H1 (cell line): Measurements from ENCODE around the gene ADAM19. TPM values are rescaled to one million over a fixed set of nuclear protein-coding genes. Genes with fewer than 3 reads are reported as not detected.

ENCODE experiments used
- EZH2 ChIP-seq: fragments of 200-600 bp; sonication (generic); IDR thresholded peaks from 2 replicates; pipeline ENCODE4 v1.7.1; 2012; ENCODE audit warnings: low read depth, mild to moderate bottlenecking, moderate library complexity, low read length, inconsistent platforms; ENCODE audit not compliant: severe bottlenecking
- FOSL1 ChIP-seq: IDR thresholded peaks from 2 replicates; pipeline ENCODE4 v1.6.1; 2011; ENCODE audit warnings: mild to moderate bottlenecking, low read depth, low read length, moderate library complexity; ENCODE audit not compliant: insufficient read depth
- KDM4A ChIP-seq: IDR thresholded peaks from one replicate; pipeline ENCODE4 v1.7.1; 2012; ENCODE audit warnings: low read depth, mild to moderate bottlenecking, moderate library complexity, low read length, inconsistent platforms; ENCODE audit not compliant: severe bottlenecking
- MAFK ChIP-seq: IDR thresholded peaks from 2 replicates; pipeline ENCODE4 v1.6.1; 2012; ENCODE audit warnings: low read depth, mild to moderate bottlenecking, improper control_type of control experiment, low read length
- MAX ChIP-seq: IDR thresholded peaks from 2 replicates; pipeline ENCODE4 v1.6.1; 2012; ENCODE audit warnings: inconsistent platforms
- POLR2A ChIP-seq, 2 experiments: IDR thresholded peaks; 1 replicate in 1 of 2; 2 replicates in 1 of 2; pipeline ENCODE4 v1.6.1; 2011; ENCODE audit warnings: low read depth in 2 of 2, low read length in 2 of 2, mild to moderate bottlenecking in 2 of 2; ENCODE audit errors: control extremely low read depth in 1 of 2
- SAP30 ChIP-seq: fragments of 300-600 bp; sonication (generic); IDR thresholded peaks from 2 replicates; pipeline ENCODE4 v1.7.1; 2012; ENCODE audit warnings: low read length, moderate library complexity, mild to moderate bottlenecking, inconsistent platforms; ENCODE audit not compliant: insufficient read depth, insufficient replicate concordance
- SP4 ChIP-seq: IDR thresholded peaks from 2 replicates; pipeline ENCODE4 v1.6.1; 2012; ENCODE audit warnings: low read length, inconsistent platforms
- SRF ChIP-seq: IDR thresholded peaks from 2 replicates; pipeline ENCODE4 v1.6.1; 2011; ENCODE audit warnings: mild to moderate bottlenecking, low read depth, low read length, moderate library complexity
- TAF1 ChIP-seq: IDR thresholded peaks from 2 replicates; pipeline ENCODE4 v1.6.1; 2011; ENCODE audit warnings: mild to moderate bottlenecking, low read depth, low read length
- TBP ChIP-seq: IDR thresholded peaks from 2 replicates; pipeline ENCODE4 v1.6.1; 2011; ENCODE audit warnings: low read depth, low read length, improper control_type of control experiment
- YY1 ChIP-seq: IDR thresholded peaks from 2 replicates; pipeline ENCODE4 v1.6.1; 2011; ENCODE audit warnings: low read depth, mild to moderate bottlenecking, low read length
- polyA plus RNA-seq, 7 experiments: library from polyadenylated mRNA; depleted of rRNA in 3 of 7; stranded (reverse) in 5 of 7; unstranded in 2 of 7; fragments of >200 nt in 5 of 7; fragments of 200-250 nt in 2 of 7; gene quantifications; 1 replicate in 5 of 7; 2 replicates in 1 of 7; 4 replicates in 1 of 7; pipeline versions ENCODE4 v1.2.1 to v1.2.3, GENCODE V29; 2011 to 2013; ENCODE audit warnings: missing spikeins in 2 of 7, mixed read lengths in 2 of 7
- total RNA-seq: library from RNA; stranded (reverse); fragmentation: NEBNext Ultra II Directional; extraction: Animal tissue kit (Norgen Biotek cat#: 25700); gene quantifications from 2 replicates; pipeline ENCODE4 v1.2.1, GENCODE V29; 2021

ADAM19 gene
- total and polyA plus RNA-seq, 2 of the 8 experiments (the other 6 are each of a cell fraction or from before 2014, with no cell fraction given) = 6.5 to 22.7 TPM

GRCh38 chr5:157549954-157550549 lies 25.5 kb downstream of the ADAM19 start (continued):
- TF ChIP-seq YY1 = no peak
- TF ChIP-seq POLR2A (IDR thresholded peaks at IDR 0.05; ENCODE audit: control extremely low read depth in 1 of 2, low read depth in 2 of 2, low read length in 2 of 2) = no peak
- no peak for TF ChIP-seq SAP30
- no peak for TF ChIP-seq EZH2
- no peak for TF ChIP-seq SRF
- no peak for TF ChIP-seq KDM4A
- no peak for TF ChIP-seq MAX
- no peak for TF ChIP-seq TAF1
- TF ChIP-seq MAFK = no peak
- TF ChIP-seq TBP = no peak
- no peak for TF ChIP-seq FOSL1
- TF ChIP-seq SP4 = no peak
- TF ChIP-seq, all 59 proteins: peak for 0
